Fibroblast of lung (primary cell): ENCODE data around the gene GAB2. TPM values are rescaled to one million over a fixed set of nuclear protein-coding genes. Genes with fewer than 3 reads are reported as not detected.
"Not testable (repeated sequence)": the region's sequence is repeated elsewhere in the genome, so short reads cannot be mapped to it uniquely, and the experiment has no call there.

Experiments
- DNase-seq, 2 donors: peaks; one replicate each; pipeline versions ENCODE4 v3.0.0 to v3.0.0-alpha.2; 2010; ENCODE audit warnings: low read depth in 2 of 2
- H2AFZ ChIP-seq: 2 replicates; pipeline ENCODE4 v1.5.1; 2012; ENCODE audit warnings: low read length, control low read depth, inconsistent platforms
- H3K27ac ChIP-seq: 2 replicates; pipeline ENCODE4 v1.5.1; 2011; ENCODE audit warnings: low read length, control low read depth; ENCODE audit not compliant: insufficient read depth
- H3K27me3 ChIP-seq: 2 replicates; pipeline ENCODE4 v1.5.1; 2011; ENCODE audit warnings: mild to moderate bottlenecking, low read length; ENCODE audit not compliant: control insufficient read depth, insufficient read depth
- H3K36me3 ChIP-seq: 2 replicates; pipeline ENCODE4 v1.5.1; 2011; ENCODE audit warnings: low read length; ENCODE audit not compliant: control insufficient read depth, insufficient read depth
- H3K4me1 ChIP-seq: 2 replicates; pipeline ENCODE4 v1.5.1; 2011; ENCODE audit warnings: low read length; ENCODE audit not compliant: control insufficient read depth, insufficient read depth; ENCODE audit errors: extremely low read depth
- H3K4me2 ChIP-seq: 2 replicates; pipeline ENCODE4 v1.5.1; 2011; ENCODE audit warnings: low read length, control low read depth; ENCODE audit not compliant: insufficient read depth; ENCODE audit errors: extremely low read depth
- H3K4me3 ChIP-seq, 4 experiments: fragments of 200-600 bp in 1 of 4; sonication (generic) in 1 of 4; replicated peaks in 1 of 4; 2 replicates each; pipeline ENCODE4 v1.5.1; 2011 to 2016; ENCODE audit warnings: low read length in 4 of 4, low read depth in 3 of 4, mild to moderate bottlenecking in 3 of 4, control low read depth in 2 of 4, inconsistent platforms in 1 of 4, mixed read lengths in 1 of 4; ENCODE audit not compliant: insufficient read depth in 1 of 4; ENCODE audit errors: control extremely low read depth in 1 of 4
- H3K79me2 ChIP-seq: 2 replicates; pipeline ENCODE4 v1.5.1; 2012; ENCODE audit warnings: mild to moderate bottlenecking, low read length, inconsistent platforms; ENCODE audit not compliant: control insufficient read depth, insufficient read depth
- H3K9ac ChIP-seq: 2 replicates; pipeline ENCODE4 v1.5.1; 2011; ENCODE audit warnings: mild to moderate bottlenecking, low read length, control low read depth; ENCODE audit not compliant: insufficient read depth
- H3K9me3 ChIP-seq: 2 replicates; pipeline ENCODE4 v1.5.1; 2012; ENCODE audit warnings: low read depth, low read length; ENCODE audit not compliant: control insufficient read depth, insufficient read depth
- H4K20me1 ChIP-seq: 2 replicates; pipeline ENCODE4 v1.5.1; 2011; ENCODE audit warnings: low read length; ENCODE audit not compliant: control insufficient read depth, insufficient read depth; ENCODE audit errors: extremely low read depth
- CTCF ChIP-seq, 2 donors: IDR thresholded peaks in 1 of 2; conservative IDR thresholded peaks in 1 of 2; 1 replicate in 1 of 2; 2 replicates in 1 of 2; pipeline ENCODE4 v1.5.1; 2011 to 2012; ENCODE audit warnings: low read length in 2 of 2, control low read depth in 1 of 2, inconsistent platforms in 1 of 2, low read depth in 1 of 2, mild to moderate bottlenecking in 1 of 2
- EZH2 ChIP-seq: IDR thresholded peaks from 2 replicates; pipeline ENCODE4 v1.5.1; 2012; ENCODE audit warnings: low read length, control low read depth, mild to moderate bottlenecking; ENCODE audit errors: missing control alignments
- polyA plus RNA-seq, 2 donors: library from polyadenylated mRNA; depleted of rRNA in 1 of 2; stranded (reverse) in 1 of 2; unstranded in 1 of 2; fragments of >200 nt; gene quantifications; 2 replicates each; pipeline ENCODE4 v1.2.1, GENCODE V29; 2011 to 2012; ENCODE audit warnings: missing spikeins in 1 of 2
- total RNA-seq: library from RNA; depleted of rRNA; stranded (reverse); fragments of >200 nt; gene quantifications from 2 replicates; pipeline ENCODE4 v1.2.1, GENCODE V29; 2014

GAB2 gene
- total and polyA plus RNA-seq, 2 donors (not counting 1 experiment from before 2014, with no cell fraction given), result 7.1 to 14.0 TPM

GRCh38 chr11:78359921-78360320 lies 57.7 kb downstream of the GAB2 start:
- Histone ChIP-seq H3K79me2 (no peaks in the 10 kb centered on the region), H3K9me3 (no peaks in the 10 kb centered on the region), H3K9ac (no peak overlapping the region), H3K27ac (no peak overlapping the region), H3K27me3 (no peaks in the 10 kb centered on the region), H3K4me3 (no peak overlapping the region), H2AFZ (no peak overlapping the region), H3K36me3 (no peaks in the 10 kb centered on the region), H3K4me1 (no peaks in the 10 kb centered on the region), H3K4me2 (no peak overlapping the region), H4K20me1 (no peaks in the 10 kb centered on the region)
- DNase-seq, result no peak
- TF ChIP-seq EZH2 (no peak), CTCF (conservative IDR thresholded peaks at IDR 0.05 in 1 of 2, IDR thresholded peaks at IDR 0.05 in 1 of 2; ENCODE audit: low read depth in 1 of 2, low read length in 2 of 2) (no peak)

GRCh38 chr11:78357924-78358323 lies 59.7 kb downstream of the GAB2 start:
- H3K9ac ChIP-seq, H3K27ac ChIP-seq, H3K79me2 ChIP-seq, H3K4me3 ChIP-seq, DNase-seq, H4K20me1 ChIP-seq, H3K36me3 ChIP-seq, H2AFZ ChIP-seq, H3K9me3 ChIP-seq, H3K4me1 ChIP-seq, H3K27me3 ChIP-seq, H3K4me2 ChIP-seq: not testable (repeated sequence)

GRCh38 chr11:78357425-78357824 lies 60.2 kb downstream of the GAB2 start:
- not testable (repeated sequence) for H3K79me2 ChIP-seq, H3K4me3 ChIP-seq, DNase-seq, H3K9me3 ChIP-seq, H3K4me1 ChIP-seq, H4K20me1 ChIP-seq, H2AFZ ChIP-seq, H3K4me2 ChIP-seq, H3K36me3 ChIP-seq, H3K9ac ChIP-seq, H3K27me3 ChIP-seq, H3K27ac ChIP-seq

GRCh38 chr11:78355742-78356141 lies 61.9 kb downstream of the GAB2 start:
- not testable (repeated sequence) for H3K27me3 ChIP-seq

More at GRCh38 chr11:78355742-78356141, 61.9 kb downstream of the GAB2 start:
- not testable (repeated sequence) for H3K9ac ChIP-seq, H4K20me1 ChIP-seq, H3K27ac ChIP-seq, H2AFZ ChIP-seq, H3K4me1 ChIP-seq, H3K36me3 ChIP-seq, H3K9me3 ChIP-seq, DNase-seq, H3K4me2 ChIP-seq, H3K79me2 ChIP-seq, H3K4me3 ChIP-seq
